Right atrium auricular region (tissue), 2 donors: ENCODE data around the gene SMYD3. TPM values are rescaled to one million over a fixed set of nuclear protein-coding genes. Genes with fewer than 3 reads are reported as not detected.

Experiments used
- DNase-seq: peaks from one replicate; pipeline ENCODE4 v3.0.0-alpha.2; 2019; ENCODE audit warnings: low spot score
- H3K27ac ChIP-seq, 2 donors: fragments of 200-600 bp; sonication (generic); 1 replicate in 1 of 2; 2 replicates in 1 of 2; pipeline ENCODE4 v1.5.1; 2016 to 2019
- H3K27me3 ChIP-seq, 2 donors: fragments of 200-600 bp; sonication (generic); one replicate each; pipeline versions ENCODE4 v1.5.1 to v1.6.0; 2017 to 2019
- H3K36me3 ChIP-seq: fragments of 200-600 bp; sonication (generic); one replicate; pipeline ENCODE4 v1.5.1; 2016
- H3K4me1 ChIP-seq, 2 donors: fragments of 200-600 bp; sonication (generic); one replicate each; pipeline versions ENCODE4 v1.5.1 to v1.6.0; 2017 to 2019
- H3K4me3 ChIP-seq, 2 donors: fragments of 200-600 bp; sonication (generic); 1 replicate in 1 of 2; 2 replicates in 1 of 2; pipeline ENCODE4 v1.5.1; 2017 to 2019; ENCODE audit warnings: mild to moderate bottlenecking in 1 of 2, moderate library complexity in 1 of 2
- H3K9me3 ChIP-seq, 2 donors: fragments of 200-600 bp; sonication (generic); one replicate each; pipeline ENCODE4 v1.5.1; 2019
- total RNA-seq, 2 donors: library from RNA; depleted of rRNA; stranded (reverse); fragments of >200 nt; gene quantifications; one replicate each; pipeline ENCODE4 v1.1.0, GENCODE V29; 2016
- TF ChIP-seq, protein P1 (sequence below), 2 donors: fragments of 200-600 bp; sonication (generic); IDR thresholded peaks; one replicate each; pipeline ENCODE4 v1.5.1; 2019; ENCODE audit warnings: antibody characterized with exemption in 2 of 2

SMYD3 gene
- total RNA-seq, 2 donors from 2014 or later: 7.9 to 8.5 TPM

DNA sequence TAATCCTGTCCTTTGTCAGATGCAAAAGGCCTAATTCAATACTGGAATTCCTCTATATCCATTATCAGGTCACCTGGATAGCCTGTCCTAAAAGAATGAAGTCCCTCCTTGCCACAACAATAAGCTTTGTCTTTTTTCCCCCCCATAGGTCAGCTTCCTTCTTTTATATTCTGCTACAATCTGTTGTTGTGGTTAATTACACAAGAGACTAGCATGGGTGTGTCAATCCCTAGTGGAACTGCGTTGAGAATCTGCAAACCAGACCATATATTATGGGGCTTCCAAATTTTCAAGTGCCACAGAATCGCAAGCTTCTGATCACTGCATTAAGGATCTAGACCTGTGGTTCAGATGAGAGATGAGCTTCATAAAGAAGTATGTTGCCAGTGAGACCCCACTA, 349.6 kb downstream of the SMYD3 start:
- no peaks in the 10 kb centered on the region for H3K36me3 ChIP-seq
- TF ChIP-seq, protein P1, sequence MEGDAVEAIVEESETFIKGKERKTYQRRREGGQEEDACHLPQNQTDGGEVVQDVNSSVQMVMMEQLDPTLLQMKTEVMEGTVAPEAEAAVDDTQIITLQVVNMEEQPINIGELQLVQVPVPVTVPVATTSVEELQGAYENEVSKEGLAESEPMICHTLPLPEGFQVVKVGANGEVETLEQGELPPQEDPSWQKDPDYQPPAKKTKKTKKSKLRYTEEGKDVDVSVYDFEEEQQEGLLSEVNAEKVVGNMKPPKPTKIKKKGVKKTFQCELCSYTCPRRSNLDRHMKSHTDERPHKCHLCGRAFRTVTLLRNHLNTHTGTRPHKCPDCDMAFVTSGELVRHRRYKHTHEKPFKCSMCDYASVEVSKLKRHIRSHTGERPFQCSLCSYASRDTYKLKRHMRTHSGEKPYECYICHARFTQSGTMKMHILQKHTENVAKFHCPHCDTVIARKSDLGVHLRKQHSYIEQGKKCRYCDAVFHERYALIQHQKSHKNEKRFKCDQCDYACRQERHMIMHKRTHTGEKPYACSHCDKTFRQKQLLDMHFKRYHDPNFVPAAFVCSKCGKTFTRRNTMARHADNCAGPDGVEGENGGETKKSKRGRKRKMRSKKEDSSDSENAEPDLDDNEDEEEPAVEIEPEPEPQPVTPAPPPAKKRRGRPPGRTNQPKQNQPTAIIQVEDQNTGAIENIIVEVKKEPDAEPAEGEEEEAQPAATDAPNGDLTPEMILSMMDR (IDR thresholded peaks at IDR 0.05): no peak
- no peak for DNase-seq
- no peak overlapping the region for H3K4me3 ChIP-seq
- H3K4me1 ChIP-seq: no peaks in the 10 kb centered on the region
- H3K9me3 ChIP-seq: no peaks in the 10 kb centered on the region
- H3K27ac ChIP-seq: no peak overlapping the region
- no peaks in the 10 kb centered on the region for H3K27me3 ChIP-seq

DNA sequence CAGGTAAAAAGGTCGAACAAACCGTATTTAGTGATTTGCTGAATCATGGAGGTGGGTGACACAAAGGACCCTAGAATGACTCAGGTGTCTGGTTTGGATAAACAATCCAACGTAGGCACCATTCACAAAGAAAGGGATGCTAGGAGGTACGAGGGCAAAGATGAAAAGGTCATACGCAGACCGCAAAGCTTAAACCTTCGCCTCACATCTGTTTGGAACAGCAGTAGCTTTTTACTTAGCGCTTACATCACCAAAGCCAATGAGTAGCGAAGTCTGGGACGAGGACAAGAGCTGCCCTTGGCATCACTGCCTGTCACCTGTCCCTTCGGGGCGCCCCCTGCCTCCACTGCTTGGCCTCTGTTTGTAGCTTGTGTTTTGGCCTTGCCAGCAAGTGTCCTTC, 350.2 kb downstream of the SMYD3 start:
- no peak overlapping the region for H3K4me3 ChIP-seq
- H3K27ac ChIP-seq: no peak overlapping the region
- H3K9me3 ChIP-seq: no peaks in the 10 kb centered on the region

DNA sequence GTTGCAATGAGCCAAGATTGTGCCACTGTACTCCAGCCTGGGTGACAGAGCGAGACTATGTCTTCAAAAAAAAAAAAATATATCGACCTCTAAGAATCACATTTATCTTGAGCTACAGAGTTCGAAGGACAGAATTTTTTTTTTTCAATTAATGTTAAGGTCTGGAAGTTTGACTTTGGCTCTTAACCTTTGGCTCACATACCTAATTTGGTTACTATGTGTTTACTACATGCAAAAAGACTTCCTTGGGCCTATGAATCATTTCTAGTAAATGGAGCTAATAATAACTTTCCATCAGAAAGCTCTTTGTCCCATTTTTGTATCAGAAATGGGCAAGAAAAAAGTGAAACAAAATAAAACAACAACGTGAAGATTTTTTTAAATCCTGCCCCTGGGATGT, 351.2 kb downstream of the SMYD3 start:
- no peak for DNase-seq
- TF ChIP-seq, protein P1 (IDR thresholded peaks at IDR 0.05): no peak
- peak overlapping the region in 1 of 2 donors; percentile 25 for H3K27ac ChIP-seq
- no peak overlapping the region for H3K4me3 ChIP-seq
- no peaks in the 10 kb centered on the region for H3K36me3 ChIP-seq
- no peaks in the 10 kb centered on the region for H3K4me1 ChIP-seq
- H3K9me3 ChIP-seq: no peaks in the 10 kb centered on the region
- no peaks in the 10 kb centered on the region for H3K27me3 ChIP-seq

More for the DNA sequence above, 350.2 kb downstream of the SMYD3 start:
- no peaks in the 10 kb centered on the region for H3K27me3 ChIP-seq
- DNase-seq: no peak
- H3K4me1 ChIP-seq: no peaks in the 10 kb centered on the region
- TF ChIP-seq, protein P1 (IDR thresholded peaks at IDR 0.05): no peak
- no peaks in the 10 kb centered on the region for H3K36me3 ChIP-seq

DNA sequence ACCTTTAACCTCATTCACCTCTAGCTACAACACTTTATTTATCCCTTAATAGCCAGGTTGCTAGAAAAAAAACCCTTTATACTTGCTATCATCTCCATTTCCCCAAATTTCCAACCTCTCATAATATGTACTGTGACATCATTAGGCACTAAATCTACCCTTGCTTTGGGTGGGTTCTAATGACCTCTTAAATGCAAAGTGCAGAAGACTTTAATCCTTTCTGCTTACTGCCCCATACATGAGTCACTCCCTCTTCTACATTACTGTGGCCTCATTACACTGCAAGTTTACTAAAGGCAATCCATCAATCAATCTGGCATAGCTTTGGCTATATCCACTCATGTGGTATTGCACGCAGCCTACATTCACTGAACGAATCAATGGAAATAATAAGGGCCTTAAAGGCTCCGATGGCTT, 353.3 kb downstream of the SMYD3 start:
- TF ChIP-seq, protein P1 (IDR thresholded peaks at IDR 0.05): no peak
- Histone ChIP-seq H3K4me1 (no peaks in the 10 kb centered on the region), H3K9me3 (no peaks in the 10 kb centered on the region), H3K27me3 (no peaks in the 10 kb centered on the region), H3K36me3 (no peaks in the 10 kb centered on the region), H3K4me3 (no peak overlapping the region), H3K27ac (no peak overlapping the region)
- no peak for DNase-seq

DNA sequence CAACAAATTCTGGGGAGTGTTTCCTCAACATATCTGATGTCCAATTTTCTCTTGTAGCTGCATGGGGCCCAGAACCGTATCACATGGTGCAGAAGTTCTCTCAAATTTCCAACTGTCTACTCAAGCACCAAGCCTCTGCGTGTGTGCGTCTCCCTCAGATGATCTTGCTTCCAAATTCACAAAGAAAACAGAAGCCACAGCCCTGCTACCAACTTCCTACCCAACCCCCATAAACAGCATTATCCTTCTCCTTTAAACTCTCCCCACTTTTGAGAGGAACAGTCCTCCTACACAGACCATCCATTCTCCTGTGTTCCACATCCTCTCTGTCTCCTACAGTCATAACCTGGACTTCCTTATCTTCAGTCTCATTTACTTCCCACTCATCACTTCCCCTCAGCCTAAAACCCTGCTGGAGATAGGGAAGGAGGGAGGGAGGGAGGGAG, 354.1 kb downstream of the SMYD3 start:
- no peak for DNase-seq
- Histone ChIP-seq H3K4me3 (no peak overlapping the region), H3K27me3 (no peaks in the 10 kb centered on the region), H3K9me3 (no peaks in the 10 kb centered on the region), H3K4me1 (no peaks in the 10 kb centered on the region), H3K27ac (no peak overlapping the region), H3K36me3 (no peaks in the 10 kb centered on the region)
- TF ChIP-seq, protein P1 (IDR thresholded peaks at IDR 0.05): no peak

DNA sequence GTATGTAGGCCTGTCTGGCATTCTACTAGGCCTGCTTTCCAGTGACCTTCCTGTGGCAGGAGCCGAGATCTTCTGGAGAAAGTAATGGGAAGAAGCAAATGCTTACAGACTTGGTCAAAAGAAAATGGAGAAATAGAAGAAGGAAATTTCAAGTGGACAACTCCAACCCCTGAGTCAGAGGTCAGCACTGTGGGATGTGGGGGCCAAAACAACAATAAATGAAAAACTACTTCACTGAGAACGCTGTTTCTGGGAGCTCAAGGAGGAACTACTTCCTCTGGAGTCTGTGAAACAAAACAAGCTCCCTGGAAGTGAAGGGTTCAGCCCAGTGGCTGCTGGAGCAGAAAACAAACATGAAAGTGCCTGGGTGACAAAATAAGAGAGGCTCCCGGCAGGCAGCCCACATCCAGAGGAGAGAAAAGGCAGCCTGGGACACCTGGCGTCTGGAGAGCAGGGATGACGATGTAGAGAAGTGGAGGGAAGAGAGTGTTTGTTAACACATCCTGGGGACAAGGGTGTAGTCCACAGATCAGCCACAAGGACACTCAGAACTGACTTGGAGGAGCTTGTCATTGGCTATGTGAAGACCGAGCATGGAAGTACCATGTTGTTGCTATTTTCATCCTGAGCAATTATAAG, 355.2 kb downstream of the SMYD3 start:
- TF ChIP-seq, protein P1 (IDR thresholded peaks at IDR 0.05): no peak
- no peaks in the 10 kb centered on the region for H3K9me3 ChIP-seq
- H3K27ac ChIP-seq: no peak overlapping the region
- no peak overlapping the region for H3K4me3 ChIP-seq
- H3K4me1 ChIP-seq: no peaks in the 10 kb centered on the region
- H3K36me3 ChIP-seq: no peaks in the 10 kb centered on the region
- DNase-seq: no peak
- no peaks in the 10 kb centered on the region for H3K27me3 ChIP-seq
